A549 treated with ZK216348 at 1 μM for 4 hours (cell line): Measurements from ENCODE around the gene SIDT2. TPM values are rescaled to one million over a fixed set of nuclear protein-coding genes. Genes with fewer than 3 reads are reported as not detected.

Experiments used
- total RNA-seq: library from RNA; stranded (reverse); fragments of 200-300 nt; extraction: Qiagen RNA extraction; gene quantifications from 5 replicates; pipeline ENCODE4 v1.2.3, GENCODE V29; 2022; ENCODE audit warnings: low read depth

The SIDT2 gene
- total RNA-seq = 3.3 to 6.1 TPM (median 5.3 TPM) in 5 replicates

DNA sequence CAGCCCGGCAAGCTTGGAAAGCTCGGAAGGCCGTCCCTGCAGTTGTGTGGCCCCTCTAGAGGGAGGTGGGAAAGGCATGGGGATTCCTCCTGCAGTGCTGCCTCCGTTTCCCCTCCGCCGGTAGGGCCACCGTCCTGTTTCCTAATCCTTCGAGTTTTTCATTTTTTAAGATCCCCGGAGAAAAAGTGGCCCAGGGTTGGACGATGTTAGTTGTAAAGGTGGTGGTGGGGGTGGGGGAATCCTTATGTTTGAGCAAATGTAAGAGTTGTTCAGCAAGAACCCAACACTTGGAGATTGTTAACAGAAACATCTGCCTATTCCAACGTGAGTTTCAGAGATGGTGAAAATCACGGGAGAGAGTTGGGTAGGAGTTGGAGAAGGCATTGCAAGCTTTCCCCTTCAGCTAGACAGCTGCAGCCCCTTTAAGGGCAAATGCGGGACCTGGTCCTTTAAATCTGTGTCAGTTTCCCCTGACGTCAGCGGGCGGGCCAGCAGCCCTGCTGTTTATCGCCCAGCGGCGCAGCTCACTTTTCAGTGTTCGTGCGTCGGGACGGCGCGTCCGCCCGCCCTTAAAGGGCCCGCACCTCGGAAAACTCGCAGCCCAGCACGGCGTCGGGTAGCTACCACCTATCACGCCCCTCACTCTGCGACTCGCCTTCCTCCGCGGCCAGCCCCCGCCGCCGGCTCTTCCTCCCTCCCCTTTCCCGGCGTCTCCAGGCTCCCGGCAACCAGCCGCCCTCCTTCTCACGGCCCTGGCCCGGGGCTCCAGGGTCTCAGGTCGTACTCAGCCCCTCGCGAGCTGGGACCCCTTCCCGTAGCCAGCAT, at the start of gene SIDT2:
Gene SIDT2, plus strand, starts transcription at position 534 of the 825 bp plus-strand sequence. CDS start 521 bp downstream, outside the sequence.

GRCh38 chr11:117143871-117144476, 34.6 kb upstream of the SIDT2 start, which contains the start of gene PAFAH1B2:
Gene PAFAH1B2, plus strand, starts transcription at chr11:117144287. Its CDS starts 8,161 bp downstream, at chr11:117152448.

GRCh38 chr11:117199053-117199915, 20.7 kb downstream of the SIDT2 start, which contains the start of gene TAGLN:
Gene TAGLN, plus strand, starts transcription at chr11:117199370. Its CDS starts 3,644 bp downstream, at chr11:117203014.

GRCh38 chr11:117231842-117232091, 53.2 kb downstream of the SIDT2 start, which contains the start of gene PCSK7:
Gene PCSK7, minus strand, starts transcription at chr11:117232073. Its CDS starts 2,229 bp downstream, at chr11:117229844.

GRCh38 chr11:117232092-117232878, 53.7 kb downstream of the SIDT2 start, which contains the start of gene RNF214:
Gene RNF214, plus strand, starts transcription at chr11:117232671. Its CDS starts 1,602 bp downstream, at chr11:117234273.

Other genes with a start within 250 kb of the SIDT2 start
- gene SIK3, start 80.3 kb upstream of the SIDT2 start, total RNA-seq = 7.0 to 10.6 TPM (median 9.9 TPM) in 5 replicates
- 25.0 to 45.0 TPM (median 36.4 TPM) in 5 replicates for gene PAFAH1B2, start 34.5 kb upstream of the SIDT2 start, total RNA-seq
- 64.2 to 153 TPM (median 100 TPM) in 5 replicates for gene TAGLN, start 20.6 kb downstream of the SIDT2 start, total RNA-seq
- gene PCSK7, start 53.3 kb downstream of the SIDT2 start, total RNA-seq = 11.9 to 23.5 TPM (median 19.9 TPM) in 5 replicates
- gene RNF214, start 53.9 kb downstream of the SIDT2 start, total RNA-seq = 9.1 to 12.9 TPM (median 10.4 TPM) in 5 replicates
- gene BACE1-AS, start 112.6 kb downstream of the SIDT2 start, total RNA-seq = 1.8 to 2.8 TPM (median 2.2 TPM) in 5 replicates
- gene BACE1, start 137.5 kb downstream of the SIDT2 start, total RNA-seq = 8.1 to 10.8 TPM (median 10.2 TPM) in 5 replicates
- gene CEP164, start 149.1 kb downstream of the SIDT2 start, total RNA-seq = 14.5 to 20.3 TPM (median 17.7 TPM) in 5 replicates